Measurements from ENCODE around the gene EMC1. TPM values are rescaled to one million over a fixed set of nuclear protein-coding genes. Genes with fewer than 3 reads are reported as not detected.

EMC1 gene
- polyA plus RNA-seq, 3 donors: 14.7 to 27.1 (median 18.5) TPM

DNA sequence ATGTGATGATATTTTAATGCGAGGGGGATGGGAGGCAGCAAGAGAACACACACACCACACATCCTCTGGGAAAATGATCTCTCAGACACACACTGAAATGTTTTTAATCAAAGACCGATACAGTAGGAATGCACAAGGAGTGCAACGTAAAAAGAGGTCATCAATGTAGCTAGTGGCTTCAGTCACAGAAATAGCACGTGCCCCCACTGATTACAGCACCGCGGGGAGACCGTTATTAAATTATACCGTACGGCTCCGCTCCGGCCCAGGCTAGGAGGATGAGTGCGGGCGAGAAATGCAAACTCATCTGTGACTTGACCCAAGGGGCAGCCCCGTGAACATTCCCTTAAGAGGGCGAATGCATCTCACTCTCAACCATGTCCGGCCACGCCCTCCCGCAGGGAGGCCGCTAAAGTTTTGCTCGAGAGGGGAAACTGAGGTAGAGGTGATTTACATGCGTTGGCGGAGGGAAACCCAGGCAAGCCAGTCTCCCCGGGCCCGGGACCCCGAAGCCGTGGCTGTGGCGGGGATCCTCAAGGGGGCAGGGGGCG is 41.8 kb downstream of the EMC1 start:
- H3K27me3 Mint-ChIP-seq (ENCODE audit: low read depth in 3 of 3): no peaks in the 10 kb centered on the region
- H3K4me2 ChIP-seq (replicated peaks; ENCODE audit: extremely low read depth, low read length, poor library complexity, severe bottlenecking): peak overlapping the region; percentile 91
- intact Hi-C loops (cut with micrococcal nuclease): loop anchor here in 1 of 2 donors (5.0 to 10.0 kb wide), 2 partner anchors 103 to 305 kb away; partner anchors contain the start of genes AKR7A2, ALDH4A1 and SLC66A1
- peaks cover 99% of the 10 kb centered on the region for H3K79me2 ChIP-seq (ENCODE audit: insufficient read depth, low read length)
- no peaks in the 10 kb centered on the region for H3K9me3 ChIP-seq (replicated peaks in 1 of 2; ENCODE audit: control insufficient read depth in 1 of 2, insufficient read depth in 1 of 2, low read length in 2 of 2)
- no peaks in the 10 kb centered on the region for H3K27me3 ChIP-seq (ENCODE audit: control insufficient read depth in 2 of 2, insufficient read depth in 2 of 2, low read length in 2 of 2)
- DNase-seq: peak; percentile 53 to 91 (median 67)
- H2AFZ ChIP-seq (ENCODE audit: insufficient read depth, low read depth, low read length, poor library complexity, severe bottlenecking): peak overlapping the region; percentile 89
- peaks cover 14 to 20% of the 10 kb centered on the region in 2 donors for H3K36me3 Mint-ChIP-seq
- H3K4me3 ChIP-seq (replicated peaks in 1 of 3; ENCODE audit: low read depth in 2 of 3, low read length in 3 of 3): peak overlapping the region; percentile 83 to 98 (median 96)
- peaks cover 56% of the 10 kb centered on the region for H3K4me1 Mint-ChIP-seq
- H3K9ac ChIP-seq (ENCODE audit: insufficient read depth, low read length, poor library complexity, severe bottlenecking): peak overlapping the region; percentile 98
- H3K27ac ChIP-seq (ENCODE audit: low read depth in 1 of 2, low read length in 2 of 2): peak overlapping the region; percentile 94 to 99
- peak overlapping the region; percentile 93 to 99 for H3K4me3 Mint-ChIP-seq
- H3K9me3 Mint-ChIP-seq: no peaks in the 10 kb centered on the region
- H3K36me3 ChIP-seq (replicated peaks in 1 of 2; ENCODE audit: control insufficient read depth in 1 of 2, insufficient read depth in 2 of 2, low read length in 2 of 2): peaks cover 4 to 14% of the 10 kb centered on the region in 2 donors
- H4K20me1 ChIP-seq (ENCODE audit: insufficient read depth, low read length): peaks cover 42% of the 10 kb centered on the region
- H3K27ac Mint-ChIP-seq: peak overlapping the region; percentile 91 to 100 (median 99)
- H3K4me1 ChIP-seq (ENCODE audit: control insufficient read depth in 1 of 2, insufficient read depth in 2 of 2, low read length in 2 of 2): peaks cover 28 to 47% of the 10 kb centered on the region in 2 donors
- TF ChIP-seq, protein P1, sequence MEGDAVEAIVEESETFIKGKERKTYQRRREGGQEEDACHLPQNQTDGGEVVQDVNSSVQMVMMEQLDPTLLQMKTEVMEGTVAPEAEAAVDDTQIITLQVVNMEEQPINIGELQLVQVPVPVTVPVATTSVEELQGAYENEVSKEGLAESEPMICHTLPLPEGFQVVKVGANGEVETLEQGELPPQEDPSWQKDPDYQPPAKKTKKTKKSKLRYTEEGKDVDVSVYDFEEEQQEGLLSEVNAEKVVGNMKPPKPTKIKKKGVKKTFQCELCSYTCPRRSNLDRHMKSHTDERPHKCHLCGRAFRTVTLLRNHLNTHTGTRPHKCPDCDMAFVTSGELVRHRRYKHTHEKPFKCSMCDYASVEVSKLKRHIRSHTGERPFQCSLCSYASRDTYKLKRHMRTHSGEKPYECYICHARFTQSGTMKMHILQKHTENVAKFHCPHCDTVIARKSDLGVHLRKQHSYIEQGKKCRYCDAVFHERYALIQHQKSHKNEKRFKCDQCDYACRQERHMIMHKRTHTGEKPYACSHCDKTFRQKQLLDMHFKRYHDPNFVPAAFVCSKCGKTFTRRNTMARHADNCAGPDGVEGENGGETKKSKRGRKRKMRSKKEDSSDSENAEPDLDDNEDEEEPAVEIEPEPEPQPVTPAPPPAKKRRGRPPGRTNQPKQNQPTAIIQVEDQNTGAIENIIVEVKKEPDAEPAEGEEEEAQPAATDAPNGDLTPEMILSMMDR (IDR thresholded peaks at IDR 0.05): no peak
- under 1% methylated on average over 18 of the region's 28 CpGs for WGBS (ENCODE audit: insufficient coverage)

DNA sequence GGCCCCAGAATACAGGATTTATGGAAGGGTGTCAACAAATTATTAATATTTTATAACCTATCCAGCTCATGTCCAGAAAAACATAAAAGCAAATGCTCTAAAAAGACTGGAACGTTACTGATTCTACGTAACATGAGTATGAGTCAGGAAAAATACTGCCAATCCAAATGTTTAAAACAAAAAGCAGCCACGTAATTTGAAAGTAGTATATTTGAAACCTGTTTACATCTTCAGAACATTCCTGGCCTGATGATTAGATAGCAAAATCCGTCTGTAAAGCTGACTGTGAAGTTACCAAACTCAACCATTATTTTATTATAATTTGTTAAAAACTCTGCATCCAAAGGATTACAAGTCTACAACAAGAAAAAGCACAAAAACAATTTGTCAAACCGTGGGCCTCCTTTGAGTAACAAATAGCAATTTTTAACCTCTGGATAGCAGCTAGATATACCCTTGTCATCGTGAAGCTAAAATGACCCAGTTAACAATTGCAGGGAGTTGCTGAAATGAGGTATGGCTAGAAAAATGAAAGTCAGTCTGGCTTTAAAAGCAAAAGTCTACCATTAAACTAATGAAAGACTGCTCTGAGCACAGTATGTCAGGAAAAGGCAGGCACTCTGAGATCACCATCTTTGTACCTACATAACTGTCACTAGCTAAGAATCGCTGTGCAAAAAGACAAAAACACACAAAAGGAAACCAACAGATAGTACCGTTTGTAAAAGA is 42.5 kb downstream of the EMC1 start:
- H2AFZ ChIP-seq (ENCODE audit: insufficient read depth, low read depth, low read length, poor library complexity, severe bottlenecking): no peak overlapping the region
- H3K4me1 ChIP-seq (ENCODE audit: control insufficient read depth in 1 of 2, insufficient read depth in 2 of 2, low read length in 2 of 2): peaks cover 34 to 53% of the 10 kb centered on the region in 2 donors
- H3K4me2 ChIP-seq (replicated peaks; ENCODE audit: extremely low read depth, low read length, poor library complexity, severe bottlenecking): peak overlapping the region; percentile 91
- peaks cover 11 to 18% of the 10 kb centered on the region in 2 donors for H3K36me3 Mint-ChIP-seq
- H3K27me3 ChIP-seq (ENCODE audit: control insufficient read depth in 2 of 2, insufficient read depth in 2 of 2, low read length in 2 of 2): no peaks in the 10 kb centered on the region
- H3K27ac Mint-ChIP-seq: peak overlapping the region; percentile 91 to 100 (median 99)
- peaks cover 0 to 1% (median 0%) of the 10 kb centered on the region in 3 donors for H3K27me3 Mint-ChIP-seq (ENCODE audit: low read depth in 3 of 3)
- WGBS (ENCODE audit: insufficient coverage): 20% methylated on average over 2 of the region's 8 CpGs
- H3K4me1 Mint-ChIP-seq: peaks cover 59% of the 10 kb centered on the region
- H3K79me2 ChIP-seq (ENCODE audit: insufficient read depth, low read length): peaks cover 99% of the 10 kb centered on the region
- H3K36me3 ChIP-seq (replicated peaks in 1 of 2; ENCODE audit: control insufficient read depth in 1 of 2, insufficient read depth in 2 of 2, low read length in 2 of 2): peaks cover 4 to 8% of the 10 kb centered on the region in 2 donors
- H3K27ac ChIP-seq (ENCODE audit: low read depth in 1 of 2, low read length in 2 of 2): peak overlapping the region; percentile 94 to 99
- intact Hi-C loops (cut with micrococcal nuclease): loop anchor here in 1 of 2 donors (5.0 to 10.0 kb wide), 2 partner anchors 103 to 304 kb away; partner anchors contain the start of genes AKR7A2, ALDH4A1 and SLC66A1
- H3K9me3 ChIP-seq (replicated peaks in 1 of 2; ENCODE audit: control insufficient read depth in 1 of 2, insufficient read depth in 1 of 2, low read length in 2 of 2): no peaks in the 10 kb centered on the region
- no peak for DNase-seq
- H4K20me1 ChIP-seq (ENCODE audit: insufficient read depth, low read length): peaks cover 48% of the 10 kb centered on the region
- peak overlapping the region; percentile 93 to 99 for H3K4me3 Mint-ChIP-seq
- H3K4me3 ChIP-seq (replicated peaks in 1 of 3; ENCODE audit: low read depth in 2 of 3, low read length in 3 of 3): peak overlapping the region; percentile 83 to 98 (median 96)
- TF ChIP-seq, protein P1 (IDR thresholded peaks at IDR 0.05): no peak
- H3K9me3 Mint-ChIP-seq: no peaks in the 10 kb centered on the region
- peak overlapping the region; percentile 98 for H3K9ac ChIP-seq (ENCODE audit: insufficient read depth, low read length, poor library complexity, severe bottlenecking)

All from CD14-positive monocyte (primary cell).